H1 (cell line): ENCODE measurements around the gene PRPF38A. TPM values are rescaled to one million over a fixed set of nuclear protein-coding genes. Genes with fewer than 3 reads are reported as not detected.

Source experiments
- ASH2L ChIP-seq: fragments of 200-600, 300-600 bp; sonication (generic); IDR thresholded peaks from one replicate; pipeline ENCODE4 v1.7.1; 2017; ENCODE audit warnings: low read length
- CBX5 ChIP-seq: fragments of 300-800, 300-1000 bp; sonication (generic); IDR thresholded peaks from 2 replicates; pipeline ENCODE4 v1.7.1; 2016; ENCODE audit warnings: antibody characterized with exemption, low read length, low read depth
- CHD7 ChIP-seq: fragments of 300-600 bp; sonication (generic); IDR thresholded peaks from 2 replicates; pipeline ENCODE4 v1.7.1; 2012; ENCODE audit warnings: low read length, moderate library complexity, mild to moderate bottlenecking, inconsistent platforms; ENCODE audit not compliant: insufficient replicate concordance
- POU5F1 ChIP-seq: IDR thresholded peaks from 2 replicates; pipeline ENCODE4 v1.6.1; 2011; ENCODE audit warnings: low read depth, mild to moderate bottlenecking, low read length, moderate library complexity
- SAP30 ChIP-seq: fragments of 300-600 bp; sonication (generic); IDR thresholded peaks from 2 replicates; pipeline ENCODE4 v1.7.1; 2012; ENCODE audit warnings: low read length, moderate library complexity, mild to moderate bottlenecking, inconsistent platforms; ENCODE audit not compliant: insufficient read depth, insufficient replicate concordance
- SIN3A ChIP-seq, 2 experiments: IDR thresholded peaks in 1 of 2; conservative IDR thresholded peaks in 1 of 2; 2 replicates each; pipeline ENCODE4 v1.6.1; 2011 to 2012; ENCODE audit warnings: low read length in 2 of 2, improper control_type of control experiment in 1 of 2, low read depth in 1 of 2, mild to moderate bottlenecking in 1 of 2
- SP2 ChIP-seq: IDR thresholded peaks from 2 replicates; pipeline ENCODE4 v1.6.1; 2012; ENCODE audit warnings: mild to moderate bottlenecking, low read length, inconsistent platforms
- polyA plus RNA-seq, 7 experiments: library from polyadenylated mRNA; depleted of rRNA in 3 of 7; stranded (reverse) in 5 of 7; unstranded in 2 of 7; fragments of >200 nt in 5 of 7; fragments of 200-250 nt in 2 of 7; gene quantifications; 1 replicate in 5 of 7; 2 replicates in 1 of 7; 4 replicates in 1 of 7; pipeline versions ENCODE4 v1.2.1 to v1.2.3, GENCODE V29; 2011 to 2013; ENCODE audit warnings: missing spikeins in 2 of 7, mixed read lengths in 2 of 7
- total RNA-seq: library from RNA; stranded (reverse); fragmentation: NEBNext Ultra II Directional; extraction: Animal tissue kit (Norgen Biotek cat#: 25700); gene quantifications from 2 replicates; pipeline ENCODE4 v1.2.1, GENCODE V29; 2021

PRPF38A gene
- total and polyA plus RNA-seq, 2 of the 8 experiments (the other 6 are each of a cell fraction or from before 2014, with no cell fraction given): 25.6 to 76.2 TPM

DNA sequence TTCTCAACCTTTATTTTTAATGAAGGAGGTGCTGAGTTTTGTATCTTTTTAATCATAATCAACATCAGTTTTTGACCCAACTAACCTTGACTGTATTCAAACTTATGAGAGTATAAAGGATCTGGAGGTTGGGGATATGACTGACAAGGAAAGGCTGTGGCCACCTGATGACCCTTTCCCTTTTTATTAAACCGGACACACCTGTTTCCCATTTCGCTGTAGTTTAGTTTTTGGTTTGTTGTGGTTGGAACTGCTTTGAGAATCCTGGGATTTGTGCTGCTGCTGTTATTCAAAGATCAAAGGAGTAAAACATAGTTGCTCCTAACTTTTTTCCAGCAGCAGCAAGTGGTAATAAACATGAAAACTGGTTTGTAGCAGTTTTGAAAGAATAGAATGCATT is 12.4 kb downstream of the PRPF38A start (continued):
- TF ChIP-seq CHD7 (no peak), SP2 (no peak), SAP30 (no peak), ASH2L (no peak), CBX5 (no peak), SIN3A (conservative IDR thresholded peaks at IDR 0.05 in 1 of 2, IDR thresholded peaks at IDR 0.05 in 1 of 2; ENCODE audit: low read depth in 1 of 2, low read length in 2 of 2) (no peak), POU5F1 (no peak)
- TF ChIP-seq, all 59 proteins: peak for 0
